D721Med (cell line): ENCODE data around the gene GPR183.

Source experiments
- DNase-seq: peaks from one replicate; pipeline ENCODE4 v3.0.0; 2011; ENCODE audit warnings: low spot score; ENCODE audit not compliant: insufficient read length
- FAIRE-seq: peaks from 2 replicates; lab custom pipeline; 2011; peaks lifted over from hg19 to GRCh38; lab: Jason Lieb, UNC
- CTCF ChIP-seq: IDR thresholded peaks from 2 replicates; pipeline ENCODE4 v1.5.1; 2012; ENCODE audit warnings: mild to moderate bottlenecking, control low read depth; ENCODE audit not compliant: insufficient read depth; ENCODE audit errors: missing control alignments

Gene GPR183, protein sequence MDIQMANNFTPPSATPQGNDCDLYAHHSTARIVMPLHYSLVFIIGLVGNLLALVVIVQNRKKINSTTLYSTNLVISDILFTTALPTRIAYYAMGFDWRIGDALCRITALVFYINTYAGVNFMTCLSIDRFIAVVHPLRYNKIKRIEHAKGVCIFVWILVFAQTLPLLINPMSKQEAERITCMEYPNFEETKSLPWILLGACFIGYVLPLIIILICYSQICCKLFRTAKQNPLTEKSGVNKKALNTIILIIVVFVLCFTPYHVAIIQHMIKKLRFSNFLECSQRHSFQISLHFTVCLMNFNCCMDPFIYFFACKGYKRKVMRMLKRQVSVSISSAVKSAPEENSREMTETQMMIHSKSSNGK

GRCh38 chr13:99307247-99307646 lies at the start of gene GPR183:
GPR183 (minus strand) TSS chr13:99307399; CDS start chr13:99296145, 11,254 bp downstream.
- FAIRE-seq (no peak), DNase-seq (no peak)
- no peak for TF ChIP-seq CTCF

- no peak for FAIRE-seq
- TF ChIP-seq CTCF, result no peak
Observed at GRCh38 chr13:99356262-99357091, 49.3 kb upstream of the GPR183 start.

DNA sequence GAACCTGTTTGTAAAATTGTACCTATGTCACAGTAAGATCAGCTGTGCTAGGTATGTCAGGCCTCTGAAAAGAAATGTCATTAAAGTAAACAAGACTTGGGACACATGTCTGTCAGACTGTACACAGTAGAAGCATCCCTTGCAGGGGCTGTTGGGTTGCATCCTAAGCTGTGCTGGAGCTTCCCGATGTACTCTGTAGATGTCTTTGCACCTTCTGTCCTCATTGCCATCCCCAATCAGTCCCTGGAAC lies 48.7 kb upstream of the GPR183 start:
- no peak for FAIRE-seq
- TF ChIP-seq CTCF, result no peak
- DNase-seq, result no peak

More at GRCh38 chr13:99356262-99357091, 49.3 kb upstream of the GPR183 start:
- no peak for DNase-seq

- DNase-seq (no peak), FAIRE-seq (no peak)
- TF ChIP-seq CTCF, result no peak
Observed at GRCh38 chr13:99355267-99356011, 48.2 kb upstream of the GPR183 start.

DNA sequence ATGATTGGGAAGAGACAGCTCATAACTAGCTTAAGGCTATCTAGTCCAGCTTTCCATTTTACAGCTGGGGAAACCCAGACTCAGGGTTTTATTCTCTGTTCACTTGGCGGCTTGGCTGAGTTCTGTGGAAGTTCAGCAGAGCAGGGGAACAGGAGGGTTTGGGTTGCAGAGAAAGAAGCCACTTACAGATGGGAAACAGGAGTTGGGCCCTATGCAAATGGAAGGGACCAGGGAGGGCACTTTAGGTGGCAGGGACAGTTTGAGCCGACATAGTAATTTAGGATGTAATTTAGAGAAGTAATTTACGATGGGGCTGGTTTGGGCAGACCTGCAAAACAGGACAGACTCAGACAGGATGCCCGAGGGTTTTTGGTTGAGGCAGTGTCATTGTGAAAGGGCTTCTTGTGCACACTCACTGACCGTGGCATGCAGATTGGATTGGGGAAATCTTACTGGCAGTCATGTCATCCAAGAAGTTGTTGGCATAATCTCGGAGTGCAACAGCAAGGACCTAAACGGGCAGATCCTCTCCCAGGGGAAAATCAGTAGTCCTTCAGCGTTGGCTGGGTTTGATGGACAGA lies 47.3 kb upstream of the GPR183 start:
- no peak for TF ChIP-seq CTCF
- FAIRE-seq (no peak), DNase-seq (no peak)

- no peak for DNase-seq
- TF ChIP-seq CTCF, result no peak
- FAIRE-seq, result no peak
Observed at GRCh38 chr13:99353836-99354235, 46.6 kb upstream of the GPR183 start.
